NCI-H2227 treated with DMSO at 0.1 percent for 48 hours (cell line): ENCODE results near the gene TPPP3.

Experiments used
- DNase-seq: peaks from one replicate; lab custom pipeline; 2025; lab: John Stamatoyannopoulos, UW

TPPP3 gene

DNA sequence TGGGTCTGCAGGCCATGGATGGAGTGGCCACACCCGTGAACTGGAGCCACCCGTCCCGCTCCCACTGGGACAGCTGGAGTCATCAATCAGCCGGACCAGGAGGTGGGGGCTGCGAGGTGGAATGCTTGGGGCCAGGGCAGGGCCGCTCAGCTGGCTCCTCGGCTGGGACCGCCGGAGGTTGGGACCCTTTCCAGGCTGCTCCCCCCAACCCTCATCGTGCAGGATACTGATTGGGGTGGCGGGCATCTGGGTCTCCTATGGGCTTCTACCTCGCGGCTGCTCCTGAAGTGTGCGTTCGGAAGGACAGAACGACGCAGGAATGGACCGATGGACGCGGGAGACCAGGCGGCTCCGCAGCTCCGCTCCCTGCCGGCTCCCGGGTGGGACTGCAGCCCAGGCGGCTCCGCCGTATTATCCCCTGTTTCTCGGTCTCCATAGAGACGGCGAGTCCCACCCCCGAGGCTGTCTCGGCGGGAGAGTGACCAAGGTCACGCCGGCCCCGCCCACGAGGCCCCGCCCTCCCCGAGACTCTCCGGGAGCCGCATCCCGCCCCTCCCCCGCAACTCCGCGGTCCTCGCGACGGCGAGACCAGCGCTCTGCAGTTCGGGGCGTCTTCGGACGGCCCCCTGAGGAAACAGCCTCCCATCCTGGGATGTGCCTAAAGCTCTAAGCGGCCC is at the start of gene TPPP3:
Gene TPPP3 (minus strand): TSS at position 388 of the 677 bp plus-strand sequence. CDS start 2,387 bp downstream, outside the sequence.
- peak; percentile 78 for DNase-seq

DNA sequence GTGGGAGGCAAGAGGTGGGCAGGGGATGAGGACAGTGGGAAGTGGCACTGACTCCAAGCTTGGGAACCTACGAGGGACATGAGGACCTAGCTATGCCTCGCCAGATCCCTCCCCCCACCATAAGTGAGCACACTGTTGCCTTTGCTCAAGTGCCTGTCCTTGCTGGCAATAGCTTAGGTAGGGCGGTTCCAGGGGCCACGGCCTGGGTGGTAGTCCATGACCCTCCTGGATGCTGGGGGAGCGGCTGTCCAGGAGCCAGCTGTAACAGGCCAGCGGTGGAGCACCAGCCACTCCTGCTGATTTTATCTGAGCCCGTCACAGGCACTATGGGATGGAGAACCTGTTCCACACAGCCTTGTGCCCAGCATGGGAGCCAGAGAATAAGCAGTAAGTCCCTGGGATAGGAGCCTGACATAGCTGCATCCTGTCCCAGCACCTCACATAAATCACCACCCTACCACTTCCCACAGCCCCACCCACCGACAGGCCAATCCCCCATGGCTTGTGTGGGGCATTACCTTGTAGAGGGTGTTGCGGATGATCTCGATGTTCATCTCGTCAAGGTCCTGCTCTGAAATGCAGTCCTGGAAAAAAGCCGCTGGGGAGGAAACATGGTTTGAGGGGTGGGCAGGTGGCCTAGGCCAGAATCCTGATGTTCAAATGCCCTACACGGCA is 49.4 kb upstream of the TPPP3 start:
- no peak for DNase-seq

DNA sequence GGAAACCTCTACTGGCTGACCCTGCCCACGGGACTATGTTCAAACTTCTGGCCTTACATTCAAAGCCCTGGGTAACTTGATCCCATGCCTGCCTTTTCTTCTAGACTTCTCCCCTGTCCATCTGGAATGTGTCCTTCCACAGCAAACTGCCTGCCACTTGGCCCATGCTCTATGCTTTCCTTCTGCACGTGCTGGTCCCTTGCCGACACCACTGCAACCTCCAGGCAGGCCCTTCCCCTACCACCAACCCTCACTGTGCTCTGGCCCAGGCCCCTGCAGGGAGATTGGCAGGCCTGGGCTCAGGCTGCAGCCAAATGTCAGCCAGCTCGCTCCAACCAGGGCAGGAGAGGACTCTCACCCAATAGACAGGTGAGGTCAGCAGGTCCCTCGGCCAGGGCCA is 48.6 kb upstream of the TPPP3 start:
- no peak for DNase-seq

DNA sequence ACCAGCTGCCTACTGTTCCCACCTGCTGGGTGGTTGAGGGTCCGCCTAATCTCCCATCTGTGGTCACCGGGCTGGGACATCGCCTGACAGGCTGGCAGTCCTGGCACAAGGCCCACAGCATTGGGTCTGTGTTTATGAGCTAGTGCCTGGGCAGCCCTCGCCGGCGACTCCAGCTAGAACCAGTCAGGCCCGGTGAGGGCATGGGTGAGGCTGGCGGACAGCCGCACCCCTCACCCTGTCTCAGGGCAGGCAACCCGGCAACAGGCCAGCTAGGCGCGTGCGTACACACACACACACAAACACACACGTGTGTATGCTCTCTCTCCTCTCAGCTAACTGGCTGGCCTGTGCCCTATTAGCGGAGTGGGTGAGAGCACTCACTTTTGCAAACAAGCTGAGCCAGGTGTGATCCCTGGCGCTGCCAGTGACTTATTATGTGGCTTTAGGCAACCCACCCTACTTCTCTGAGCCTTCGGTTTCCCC is 48.0 kb upstream of the TPPP3 start:
- DNase-seq, result no peak

DNA sequence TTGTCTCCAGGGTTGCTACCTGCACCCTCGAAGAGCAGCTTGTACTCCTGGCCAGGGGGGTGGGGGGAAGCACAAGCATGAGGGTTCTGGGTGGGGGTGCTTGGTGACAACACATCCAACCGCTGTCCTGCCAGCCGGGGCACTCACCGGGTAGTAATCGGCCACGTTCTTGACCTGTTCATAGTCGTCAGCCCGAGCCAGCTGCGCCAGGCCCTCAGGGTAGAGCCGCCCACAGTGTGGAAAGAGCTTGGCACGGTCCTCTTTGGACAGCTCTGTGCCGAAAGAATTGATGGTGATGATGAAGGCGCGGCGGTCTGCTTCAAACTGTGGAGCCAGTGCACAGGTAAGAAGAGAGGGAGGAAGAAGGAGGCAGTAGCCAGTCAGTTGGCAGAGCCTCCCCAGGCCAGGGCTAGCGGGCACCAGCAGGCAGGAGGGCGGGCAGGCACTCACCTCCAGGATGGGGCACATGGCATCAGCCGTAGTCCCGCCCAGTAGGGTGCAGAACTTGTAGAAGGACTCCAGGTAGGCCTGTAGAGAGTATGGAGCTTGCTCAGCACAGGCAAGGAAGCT is 45.6 kb upstream of the TPPP3 start:
- no peak for DNase-seq

DNA sequence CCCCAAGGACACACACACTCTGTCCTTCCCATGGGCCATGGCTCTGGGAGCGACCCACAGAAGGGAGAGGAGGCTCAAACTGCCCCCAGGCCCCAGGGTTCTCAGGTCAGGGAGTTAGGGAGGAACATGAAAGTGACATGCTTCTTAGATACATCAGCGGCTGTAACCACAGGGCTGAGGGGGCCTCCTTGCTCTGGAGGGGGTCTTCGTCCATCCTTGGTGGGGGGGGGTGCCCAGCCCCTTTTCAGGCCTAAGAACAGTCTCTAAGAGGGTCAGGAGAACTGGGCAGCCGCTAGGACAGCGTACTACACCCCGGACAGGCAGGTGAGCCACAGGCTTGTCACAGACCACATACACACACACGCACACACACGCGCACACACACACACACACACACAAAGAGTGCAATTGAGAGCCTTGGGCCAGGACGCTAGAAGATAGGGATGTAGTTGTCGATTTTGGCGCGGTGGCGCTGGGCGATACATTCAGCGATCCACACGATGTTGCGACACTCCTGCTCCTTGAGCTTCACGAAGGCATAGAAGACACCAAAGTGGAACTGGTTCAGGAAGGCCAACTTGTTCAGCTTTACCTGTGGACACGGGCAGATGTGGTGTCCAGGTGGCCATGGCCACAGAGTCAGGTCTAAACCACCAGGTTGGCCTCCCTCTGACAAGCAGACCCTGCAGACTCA is 44.9 kb upstream of the TPPP3 start:
- DNase-seq, result no peak

DNA sequence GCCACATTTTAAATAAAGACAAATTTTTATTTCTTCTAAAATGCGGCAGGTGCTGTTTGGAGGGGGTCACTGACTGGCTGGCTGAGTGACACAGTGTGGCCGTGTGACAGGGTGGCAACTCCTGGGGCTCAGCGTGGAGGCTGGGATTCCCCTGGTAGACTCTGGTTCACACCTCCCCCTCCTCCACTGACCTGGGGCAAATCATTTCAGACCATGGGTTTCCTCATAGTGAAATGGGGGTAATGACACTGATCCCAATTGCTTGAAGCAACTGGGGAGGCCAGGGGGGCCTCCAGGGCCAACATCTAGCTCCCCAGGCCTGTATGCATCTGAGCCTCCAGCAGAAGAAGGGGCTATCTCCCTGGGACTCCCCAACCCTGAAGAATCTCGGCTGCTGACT is 44.2 kb upstream of the TPPP3 start:
- no peak for DNase-seq

DNA sequence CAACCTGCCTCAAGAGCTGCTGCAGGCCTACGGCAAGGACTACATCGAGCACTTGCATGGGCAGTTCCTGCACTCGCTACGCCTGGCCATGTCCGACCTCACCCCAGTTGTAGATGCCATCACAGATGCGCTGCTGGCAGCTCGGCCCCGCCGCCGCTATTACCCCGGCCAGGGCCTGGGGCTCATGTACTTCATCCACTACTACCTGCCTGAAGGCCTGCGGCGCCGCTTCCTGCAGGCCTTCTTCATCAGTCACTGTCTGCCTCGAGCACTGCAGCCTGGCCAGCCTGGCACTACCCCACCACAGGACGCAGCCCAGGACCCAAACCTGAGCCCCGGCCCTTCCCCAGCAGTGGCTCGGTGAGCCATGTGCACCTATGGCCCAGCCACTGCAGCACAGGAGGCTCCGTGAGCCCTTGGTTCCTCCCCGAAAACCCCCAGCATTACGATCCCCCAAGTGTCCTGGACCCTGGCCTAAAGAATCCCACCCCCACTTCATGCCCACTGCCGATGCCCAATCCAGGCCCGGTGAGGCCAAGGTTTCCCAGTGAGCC is 43.4 kb upstream of the TPPP3 start:
- no peak for DNase-seq

DNA sequence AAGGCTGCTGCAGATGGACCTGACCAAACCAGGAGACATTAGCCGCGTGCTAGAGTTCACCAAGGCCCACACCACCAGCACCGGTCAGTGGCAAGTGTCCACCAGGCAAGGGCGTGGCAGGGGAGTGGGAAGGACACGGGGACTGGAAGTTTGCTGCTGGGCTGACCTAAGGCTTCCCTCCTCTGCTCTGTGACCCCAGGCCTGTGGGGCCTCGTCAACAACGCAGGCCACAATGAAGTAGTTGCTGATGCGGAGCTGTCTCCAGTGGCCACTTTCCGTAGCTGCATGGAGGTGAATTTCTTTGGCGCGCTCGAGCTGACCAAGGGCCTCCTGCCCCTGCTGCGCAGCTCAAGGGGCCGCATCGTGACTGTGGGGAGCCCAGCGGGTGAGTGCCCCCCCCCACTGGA is 42.5 kb upstream of the TPPP3 start:
- DNase-seq, result no peak

DNA sequence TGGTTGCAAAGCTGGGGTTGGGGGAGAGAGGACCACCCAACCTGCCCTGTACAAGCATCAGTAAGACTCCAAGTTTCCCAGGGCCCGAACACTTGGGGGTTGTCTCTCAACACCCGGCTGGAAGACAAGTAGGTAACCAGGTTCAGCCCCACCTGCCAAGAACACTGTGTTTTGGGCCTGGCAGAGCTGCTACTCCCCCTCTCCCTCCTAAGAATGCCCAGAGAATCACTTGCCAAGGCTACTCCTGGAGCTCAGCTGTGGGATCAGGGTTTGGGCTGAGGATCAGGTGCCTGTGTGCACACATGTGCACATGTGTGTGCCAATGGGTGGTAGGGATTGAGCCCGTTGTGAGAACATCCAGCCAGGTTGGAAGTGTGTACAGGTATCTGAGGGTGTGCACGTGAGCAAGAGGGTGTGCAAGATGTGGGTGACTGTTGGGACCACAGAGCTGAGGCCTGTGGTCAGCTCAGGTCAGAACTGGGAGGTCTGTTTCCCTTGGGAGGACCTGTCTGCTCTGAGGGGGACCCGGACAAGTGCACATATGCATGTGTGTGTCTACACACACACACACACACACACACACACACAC is 39.9 kb upstream of the TPPP3 start:
- no peak for DNase-seq

DNA sequence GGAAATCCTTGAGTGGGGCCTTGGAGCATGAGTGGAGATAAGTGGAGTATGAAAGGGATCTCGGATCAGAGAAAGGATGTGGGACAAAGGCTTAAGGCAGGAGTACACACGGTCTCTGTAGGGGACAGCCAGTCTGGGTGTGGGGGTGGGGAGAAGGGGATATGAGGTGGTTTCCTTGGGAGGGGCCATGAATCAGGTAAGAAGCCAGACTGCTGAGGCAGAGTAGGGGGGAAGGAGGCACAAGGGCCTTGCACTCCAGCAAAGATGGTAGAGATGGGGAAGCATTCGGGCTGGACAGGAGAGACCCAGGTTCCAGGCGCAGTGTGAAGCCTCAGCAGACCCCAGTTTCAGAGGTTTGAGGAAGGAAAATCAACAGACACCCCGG is 39.2 kb upstream of the TPPP3 start:
- DNase-seq, result no peak

DNA sequence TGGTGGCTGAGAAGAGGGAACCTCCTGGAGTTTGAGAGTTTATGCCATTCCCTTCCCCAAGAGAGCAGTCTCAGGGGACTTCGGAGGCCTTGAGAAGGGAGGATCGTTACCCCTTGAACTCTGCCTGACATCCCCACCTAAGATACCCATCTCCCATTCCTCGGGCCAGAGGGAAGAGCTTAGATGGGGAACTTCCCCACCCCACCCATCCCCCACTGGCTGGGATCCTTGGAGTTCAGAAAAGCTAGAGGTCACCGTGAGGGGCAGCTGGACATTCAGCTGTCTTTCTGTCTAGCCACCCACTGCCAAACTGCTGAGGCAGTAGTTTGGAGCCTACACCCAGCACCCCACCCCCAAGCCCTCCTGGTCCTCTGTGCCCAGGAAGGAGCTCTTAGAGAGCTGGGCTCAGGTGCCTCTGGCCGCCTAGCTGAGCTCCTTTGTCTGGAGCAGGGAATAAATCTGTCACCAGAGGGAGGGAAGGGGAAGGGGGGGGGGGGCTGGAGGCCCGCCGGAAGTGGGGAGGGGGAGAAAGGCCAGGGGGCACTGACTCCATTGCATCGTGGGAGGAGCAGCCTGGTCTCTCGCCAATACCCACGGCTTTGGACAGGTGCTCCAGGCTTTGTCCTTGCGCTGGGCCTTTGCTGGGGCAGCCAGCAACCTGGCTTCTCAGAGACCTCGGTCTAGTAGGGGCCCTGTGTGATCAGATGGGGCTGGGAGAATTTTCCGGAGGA is 38.6 kb upstream of the TPPP3 start:
- no peak for DNase-seq

DNA sequence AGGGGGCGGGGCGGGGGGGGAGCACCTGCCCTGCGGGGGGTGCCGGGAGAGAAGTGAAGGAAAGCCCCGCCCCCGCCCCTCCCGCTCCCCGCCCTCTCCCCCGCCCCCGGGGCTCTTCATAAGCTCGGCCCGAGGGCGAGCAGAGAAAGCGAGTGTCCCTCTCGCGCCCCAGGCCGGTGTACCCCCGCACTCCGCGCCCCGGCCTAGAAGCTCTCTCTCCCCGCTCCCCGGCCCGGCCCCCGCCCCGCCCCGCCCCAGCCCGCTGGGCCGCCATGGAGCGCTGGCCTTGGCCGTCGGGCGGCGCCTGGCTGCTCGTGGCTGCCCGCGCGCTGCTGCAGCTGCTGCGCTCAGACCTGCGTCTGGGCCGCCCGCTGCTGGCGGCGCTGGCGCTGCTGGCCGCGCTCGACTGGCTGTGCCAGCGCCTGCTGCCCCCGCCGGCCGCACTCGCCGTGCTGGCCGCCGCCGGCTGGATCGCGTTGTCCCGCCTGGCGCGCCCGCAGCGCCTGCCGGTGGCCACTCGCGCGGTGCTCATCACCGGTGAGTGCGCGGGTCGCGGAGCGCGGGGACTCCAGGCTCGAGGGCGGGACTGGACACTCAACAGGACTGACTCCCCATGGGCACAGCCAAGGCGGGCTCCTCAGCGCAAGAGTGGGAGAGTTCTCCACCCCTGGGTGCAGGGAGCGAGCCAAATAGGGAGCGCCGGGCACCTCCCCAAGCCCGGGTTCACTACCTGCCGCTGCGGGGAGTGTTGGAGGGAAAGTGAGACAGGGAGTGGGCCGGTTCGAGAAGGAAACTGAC is 37.9 kb upstream of the TPPP3 start, which contains the start of gene HSD11B2:
Gene HSD11B2 (plus strand): TSS at position 145 of the 798 bp plus-strand sequence. CDS start 128 bp downstream, at position 273.
- DNase-seq, result peak; percentile 31

DNA sequence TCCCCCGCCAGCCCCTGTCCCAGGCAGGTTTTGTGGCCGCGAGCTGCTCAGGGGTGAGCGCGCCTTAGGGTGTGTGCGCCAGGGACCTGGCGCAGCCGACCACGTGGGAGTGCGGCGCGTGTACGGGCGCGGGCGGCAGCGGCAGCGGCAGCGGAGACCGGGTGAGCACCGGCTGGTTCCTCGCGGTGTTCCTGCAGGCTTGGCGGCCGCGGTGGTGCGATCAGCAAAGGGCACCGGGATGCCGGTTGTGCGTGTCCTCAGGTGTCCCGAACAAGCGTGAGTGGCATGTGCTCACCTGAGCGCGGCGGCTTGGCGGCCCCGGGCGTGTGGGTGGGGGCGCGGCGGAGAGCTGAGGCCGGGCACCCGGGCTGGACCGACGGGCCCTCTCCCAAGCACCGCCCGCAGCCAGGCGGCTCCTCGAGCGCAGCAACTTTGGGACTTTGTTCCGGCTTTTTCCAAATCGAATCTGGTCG is 37.2 kb upstream of the TPPP3 start:
- no peak for DNase-seq

DNA sequence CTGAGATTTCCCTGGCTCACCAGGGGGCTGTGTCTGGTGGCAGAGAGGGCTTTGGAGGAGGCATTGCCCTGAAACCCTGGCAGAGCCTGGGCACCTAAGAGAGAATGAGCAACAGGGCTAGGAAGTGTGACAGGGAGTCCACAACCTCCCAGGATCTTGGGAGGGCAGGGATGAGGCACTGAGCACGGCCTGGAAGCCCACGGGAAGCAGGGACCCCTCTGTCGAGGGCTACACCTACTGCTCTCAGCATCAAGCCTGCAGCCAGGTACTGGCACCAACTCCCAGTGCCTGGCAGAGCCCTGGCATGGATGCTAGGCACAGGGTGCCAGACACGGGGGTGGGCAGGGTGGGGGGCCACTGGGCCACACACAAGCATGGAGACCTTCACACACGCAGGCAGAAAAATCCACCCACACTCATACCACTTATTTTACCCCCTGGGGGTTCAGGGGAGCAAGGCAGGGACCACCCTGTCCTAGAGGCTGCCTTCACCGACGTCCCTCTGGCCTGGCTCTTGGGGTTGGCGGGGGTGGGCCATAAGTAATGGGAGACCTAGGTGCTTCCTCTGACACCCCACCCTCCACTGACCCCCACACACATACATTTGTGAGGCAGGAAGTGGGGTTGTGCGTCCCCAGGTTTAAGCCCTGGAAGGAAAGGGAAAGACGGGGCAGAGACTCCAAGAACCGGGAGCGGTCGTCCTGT is 36.7 kb upstream of the TPPP3 start:
- DNase-seq, result no peak

DNA sequence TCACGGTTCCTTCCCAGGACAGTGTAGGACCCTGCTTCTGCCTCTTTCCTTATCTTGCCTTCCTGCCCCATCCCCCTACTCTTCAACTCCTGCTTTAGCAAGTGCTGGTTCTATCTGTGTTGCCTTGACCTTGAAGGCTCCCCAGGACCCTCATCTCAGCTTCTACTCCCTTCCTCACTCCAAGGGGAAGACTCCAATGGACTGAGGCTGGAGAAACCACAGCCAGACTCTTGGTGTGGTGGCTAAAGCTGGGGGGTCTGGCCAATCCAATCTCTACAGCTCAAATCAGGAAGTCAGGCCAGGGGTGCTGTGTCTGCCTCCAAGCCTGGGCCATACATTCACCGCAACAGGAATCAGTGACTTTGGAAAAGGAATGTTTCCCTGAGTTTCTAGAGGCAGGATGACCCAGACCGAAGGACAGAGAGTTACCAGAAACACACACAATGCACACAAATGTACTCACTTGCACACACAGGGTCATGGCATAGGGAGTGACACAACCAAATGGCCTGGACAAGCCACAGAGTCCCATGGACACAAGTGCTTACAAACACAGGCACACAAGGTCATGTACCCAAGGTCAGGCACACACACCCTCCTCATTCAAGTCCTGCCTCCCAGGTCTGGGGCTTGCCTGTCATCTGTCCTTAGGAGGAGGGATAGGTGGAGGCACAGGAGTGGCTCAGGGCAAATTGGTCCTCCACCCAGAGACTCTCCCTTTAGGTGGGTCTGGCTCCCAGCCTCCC is 35.9 kb upstream of the TPPP3 start:
- no peak for DNase-seq

DNA sequence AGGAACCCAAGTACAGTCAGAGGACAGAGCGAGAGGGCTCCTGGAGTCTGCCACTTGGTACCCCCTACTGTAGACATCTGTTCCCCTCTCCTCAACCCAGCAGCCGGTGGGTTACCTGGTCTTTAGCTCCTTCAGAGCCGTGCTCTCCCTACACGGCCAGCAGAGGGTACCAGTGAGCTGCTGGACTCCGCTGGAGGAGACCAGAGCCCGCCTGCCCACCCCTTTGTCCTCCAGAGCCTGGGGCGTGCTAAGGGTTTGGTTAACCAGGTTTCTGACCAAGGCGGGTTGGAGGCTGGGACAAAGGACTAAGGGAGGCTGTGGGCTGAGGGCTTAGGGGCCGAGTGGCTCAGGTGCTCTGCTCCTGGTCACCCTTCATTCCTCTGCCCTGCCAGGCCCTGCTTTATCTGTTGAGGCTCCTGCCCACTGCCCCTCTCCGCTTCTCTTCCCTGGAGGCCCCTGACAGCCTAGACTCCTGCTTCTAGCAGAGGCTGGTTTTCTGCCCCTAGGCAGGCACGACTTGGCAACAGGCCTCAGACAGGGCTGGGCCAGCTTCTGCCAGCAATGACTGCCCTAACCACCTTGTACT is 34.9 kb upstream of the TPPP3 start:
- DNase-seq, result peak; percentile 27

DNA sequence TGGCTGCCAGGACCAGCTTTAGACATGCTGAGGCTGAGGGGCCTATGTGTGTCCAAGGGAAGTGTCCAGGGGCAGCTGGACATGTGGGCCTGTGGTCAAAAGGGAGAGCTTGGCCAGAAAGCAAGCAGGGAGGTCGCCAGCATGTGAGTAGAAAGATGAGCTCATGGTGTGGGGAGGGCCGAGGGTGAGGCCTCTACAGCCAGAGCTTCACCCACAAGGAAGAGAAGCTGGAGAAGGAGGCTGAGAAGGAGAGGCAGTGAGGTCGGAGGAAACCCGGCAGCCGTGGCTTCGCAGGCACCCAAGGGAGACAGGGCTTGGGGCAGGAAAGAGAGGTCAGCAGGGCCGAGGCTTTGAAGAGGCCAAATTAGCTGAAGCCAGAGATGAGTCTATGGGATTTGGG is 33.7 kb upstream of the TPPP3 start:
- no peak for DNase-seq

DNA sequence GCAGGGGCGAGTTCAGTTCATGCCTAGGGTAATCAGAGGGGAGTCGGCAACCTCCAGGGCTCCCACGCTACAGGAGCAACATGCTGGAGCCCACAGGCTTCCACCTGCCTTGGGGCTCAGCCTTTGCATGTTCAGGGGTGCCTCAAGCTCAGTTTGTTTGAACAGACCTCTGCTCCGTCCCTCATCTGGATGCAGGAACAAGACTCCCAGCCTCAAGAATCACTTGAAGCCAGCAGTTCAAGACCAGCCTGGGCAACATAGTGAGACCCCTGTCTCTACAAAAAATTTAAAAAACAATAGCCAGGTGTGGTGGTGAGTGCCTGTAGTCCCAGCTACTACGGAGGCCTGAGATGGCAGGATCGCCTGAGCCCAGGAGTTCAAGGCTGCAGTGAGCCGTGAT is 32.7 kb upstream of the TPPP3 start:
- DNase-seq, result no peak
